Measurements from ENCODE around the gene IRAK3.
A peak's percentile ranks its signal among the peaks of the same experiment; 100 is the strongest.
"Not testable (repeated sequence)": the region's sequence is repeated elsewhere in the genome, so short reads cannot be mapped to it uniquely, and the experiment has no call there.

The IRAK3 gene

DNA sequence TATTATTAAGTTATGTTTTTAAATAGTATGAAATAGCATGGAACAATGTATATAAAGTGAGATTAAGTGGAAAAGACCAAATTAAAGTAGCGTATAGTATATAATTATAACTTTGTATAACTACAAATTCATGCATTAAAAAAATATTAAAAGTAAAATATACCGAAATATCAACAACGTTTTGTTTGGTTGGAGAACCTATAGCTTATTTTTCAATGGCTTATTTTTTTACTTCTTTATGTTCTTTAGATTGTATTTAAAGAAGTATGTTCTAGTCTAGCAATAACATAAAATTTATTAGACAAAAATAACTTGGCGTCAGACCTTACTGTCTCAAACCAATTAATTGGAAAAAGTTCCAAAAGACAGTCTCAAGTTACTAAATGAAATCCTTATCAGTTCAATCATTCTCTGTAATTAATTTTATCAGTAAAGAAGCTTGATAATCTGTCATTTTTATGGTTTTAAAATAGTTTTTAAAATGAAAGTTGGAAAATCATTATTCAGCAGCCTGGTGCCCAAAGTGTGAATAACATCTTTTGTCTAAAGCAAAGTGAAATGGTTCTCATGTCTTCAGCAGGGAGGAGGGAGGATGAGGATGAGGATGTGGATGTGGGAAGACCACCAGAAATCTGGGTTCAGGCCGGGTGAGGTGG is 46.7 kb downstream of the IRAK3 start:
- no peak for DNase-seq (ENCODE audit: low read depth)
- H3K4me3 ChIP-seq (ENCODE audit: low read depth, low read length), result no peak overlapping the region; the same call in 1 of the 2 replicates
- TF ChIP-seq, protein P1, sequence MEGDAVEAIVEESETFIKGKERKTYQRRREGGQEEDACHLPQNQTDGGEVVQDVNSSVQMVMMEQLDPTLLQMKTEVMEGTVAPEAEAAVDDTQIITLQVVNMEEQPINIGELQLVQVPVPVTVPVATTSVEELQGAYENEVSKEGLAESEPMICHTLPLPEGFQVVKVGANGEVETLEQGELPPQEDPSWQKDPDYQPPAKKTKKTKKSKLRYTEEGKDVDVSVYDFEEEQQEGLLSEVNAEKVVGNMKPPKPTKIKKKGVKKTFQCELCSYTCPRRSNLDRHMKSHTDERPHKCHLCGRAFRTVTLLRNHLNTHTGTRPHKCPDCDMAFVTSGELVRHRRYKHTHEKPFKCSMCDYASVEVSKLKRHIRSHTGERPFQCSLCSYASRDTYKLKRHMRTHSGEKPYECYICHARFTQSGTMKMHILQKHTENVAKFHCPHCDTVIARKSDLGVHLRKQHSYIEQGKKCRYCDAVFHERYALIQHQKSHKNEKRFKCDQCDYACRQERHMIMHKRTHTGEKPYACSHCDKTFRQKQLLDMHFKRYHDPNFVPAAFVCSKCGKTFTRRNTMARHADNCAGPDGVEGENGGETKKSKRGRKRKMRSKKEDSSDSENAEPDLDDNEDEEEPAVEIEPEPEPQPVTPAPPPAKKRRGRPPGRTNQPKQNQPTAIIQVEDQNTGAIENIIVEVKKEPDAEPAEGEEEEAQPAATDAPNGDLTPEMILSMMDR (IDR thresholded peaks at IDR 0.05; ENCODE audit: control insufficient read depth, extremely low read depth, insufficient read depth), result no peak

GRCh38 chr12:66236282-66236675 is 47.3 kb downstream of the IRAK3 start:
- not testable (repeated sequence) for H3K4me3 ChIP-seq (ENCODE audit: low read depth, low read length)

DNA sequence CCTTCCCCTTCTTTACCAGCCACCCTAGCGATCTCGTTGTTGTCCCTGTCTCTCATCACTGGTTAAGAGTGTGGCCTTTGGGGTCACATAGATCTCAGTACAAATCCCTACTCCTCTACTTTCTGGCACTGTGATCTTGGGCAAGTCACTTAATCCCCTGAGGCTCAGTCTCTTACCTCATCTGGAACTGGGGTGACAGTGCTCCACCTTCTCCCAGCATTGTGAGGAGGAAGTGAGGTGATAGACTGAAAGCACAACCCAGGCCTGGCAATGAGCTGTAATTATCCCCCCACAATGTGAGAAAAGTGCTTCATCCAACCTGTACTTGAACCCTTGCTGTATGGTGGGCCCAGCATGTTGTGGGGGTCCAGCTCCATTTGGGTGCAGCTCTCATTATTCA is 48.0 kb downstream of the IRAK3 start:
- no peak for DNase-seq (ENCODE audit: low read depth)
- TF ChIP-seq, protein P1 (IDR thresholded peaks at IDR 0.05; ENCODE audit: control insufficient read depth, extremely low read depth, insufficient read depth), result no peak
- H3K4me3 ChIP-seq (ENCODE audit: low read depth, low read length), result no peak overlapping the region

More at GRCh38 chr12:66236282-66236675, 47.3 kb downstream of the IRAK3 start:
- DNase-seq (ENCODE audit: low read depth), result not testable (repeated sequence)

DNA sequence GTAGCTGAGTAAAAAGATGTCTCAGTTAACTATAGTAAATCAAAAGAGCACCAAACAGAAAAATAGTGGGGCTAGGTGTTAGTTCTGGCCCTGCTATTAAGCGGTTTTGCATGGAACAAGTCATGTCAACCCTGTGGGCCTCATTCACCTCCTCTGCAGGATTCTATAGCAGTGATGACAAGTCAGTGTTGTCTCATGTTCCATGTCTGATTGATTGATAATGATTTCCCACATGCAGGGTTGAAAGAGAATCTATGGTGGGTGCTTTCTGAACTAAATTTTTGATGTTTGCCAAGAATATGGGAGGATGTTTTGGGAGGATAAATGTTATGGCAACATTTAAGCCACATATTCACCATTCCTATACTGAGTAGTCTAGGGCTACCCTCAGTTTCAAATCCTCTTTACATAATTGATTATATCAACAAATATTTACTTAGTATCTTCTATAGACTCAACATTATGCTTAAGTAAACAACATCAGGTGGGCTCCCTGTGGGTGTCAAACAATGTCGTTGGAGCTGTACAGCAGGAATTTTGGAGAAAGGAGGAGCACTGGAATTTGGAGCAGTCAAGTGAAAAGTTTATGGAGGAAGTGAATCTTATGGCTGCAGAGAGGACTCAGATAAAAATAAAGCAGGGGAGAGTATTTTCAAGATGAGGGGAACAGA is 48.6 kb downstream of the IRAK3 start:
- TF ChIP-seq, protein P1 (IDR thresholded peaks at IDR 0.05; ENCODE audit: control insufficient read depth, extremely low read depth, insufficient read depth), result no peak
- H3K4me3 ChIP-seq (ENCODE audit: low read depth, low read length), result no peak overlapping the region
- DNase-seq (ENCODE audit: low read depth), result peak; percentile 26

- TF ChIP-seq, protein P1 (IDR thresholded peaks at IDR 0.05; ENCODE audit: control insufficient read depth, extremely low read depth, insufficient read depth), result no peak
- H3K4me3 ChIP-seq (ENCODE audit: low read depth, low read length), result no peak overlapping the region
- DNase-seq (ENCODE audit: low read depth), result no peak
These were observed 50.3 kb downstream of the IRAK3 start for GRCh38 chr12:66239295-66239694.

- DNase-seq (ENCODE audit: low read depth), result no peak
- TF ChIP-seq, protein P1 (IDR thresholded peaks at IDR 0.05; ENCODE audit: control insufficient read depth, extremely low read depth, insufficient read depth), result no peak
- no peak overlapping the region for H3K4me3 ChIP-seq (ENCODE audit: low read depth, low read length)
These were observed 51.2 kb downstream of the IRAK3 start for GRCh38 chr12:66240096-66240820.
